ENCODE results near the gene NEK4.

DNA sequence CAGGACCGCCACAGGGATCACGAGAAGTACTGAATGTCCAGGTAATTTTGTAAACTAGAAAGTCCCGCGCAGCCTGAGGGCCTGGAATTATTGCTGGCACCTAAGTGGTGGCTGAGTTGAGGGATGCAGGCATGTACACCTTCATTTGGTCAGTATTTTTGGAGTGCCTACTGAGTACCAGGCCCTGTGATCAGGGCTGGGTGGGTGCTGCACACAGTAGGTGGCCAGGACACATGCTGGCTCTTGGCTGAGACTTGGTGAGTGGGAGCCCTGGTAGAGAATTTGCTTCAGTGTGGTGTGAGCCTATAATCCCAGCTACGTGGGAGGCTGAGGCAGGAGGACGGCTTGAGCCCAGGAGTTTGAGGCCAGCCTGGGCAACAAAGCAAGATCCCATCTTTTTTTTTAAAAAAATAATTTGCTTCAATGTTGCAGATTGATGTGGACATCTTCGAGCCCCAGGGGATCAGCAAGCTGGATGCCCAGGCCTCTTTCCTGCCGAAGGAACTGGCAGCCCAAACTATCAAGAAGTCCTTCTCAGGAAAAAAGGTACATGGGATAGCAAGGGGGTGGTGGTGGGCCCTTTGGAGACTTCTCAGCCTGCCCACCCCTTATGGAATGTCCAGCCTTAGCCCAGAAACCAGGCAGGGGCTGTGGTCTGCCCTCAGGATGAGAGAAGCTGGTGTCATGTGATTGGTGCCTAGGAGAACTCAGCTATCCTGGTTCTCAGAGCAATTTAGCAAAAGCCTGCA is 9.3 kb upstream of the NEK4 start:
- TF ChIP-seq EZH2phosphoT487 (IDR thresholded peaks at IDR 0.05; ENCODE audit: low read depth), result no peak
- TF ChIP-seq, protein P1, sequence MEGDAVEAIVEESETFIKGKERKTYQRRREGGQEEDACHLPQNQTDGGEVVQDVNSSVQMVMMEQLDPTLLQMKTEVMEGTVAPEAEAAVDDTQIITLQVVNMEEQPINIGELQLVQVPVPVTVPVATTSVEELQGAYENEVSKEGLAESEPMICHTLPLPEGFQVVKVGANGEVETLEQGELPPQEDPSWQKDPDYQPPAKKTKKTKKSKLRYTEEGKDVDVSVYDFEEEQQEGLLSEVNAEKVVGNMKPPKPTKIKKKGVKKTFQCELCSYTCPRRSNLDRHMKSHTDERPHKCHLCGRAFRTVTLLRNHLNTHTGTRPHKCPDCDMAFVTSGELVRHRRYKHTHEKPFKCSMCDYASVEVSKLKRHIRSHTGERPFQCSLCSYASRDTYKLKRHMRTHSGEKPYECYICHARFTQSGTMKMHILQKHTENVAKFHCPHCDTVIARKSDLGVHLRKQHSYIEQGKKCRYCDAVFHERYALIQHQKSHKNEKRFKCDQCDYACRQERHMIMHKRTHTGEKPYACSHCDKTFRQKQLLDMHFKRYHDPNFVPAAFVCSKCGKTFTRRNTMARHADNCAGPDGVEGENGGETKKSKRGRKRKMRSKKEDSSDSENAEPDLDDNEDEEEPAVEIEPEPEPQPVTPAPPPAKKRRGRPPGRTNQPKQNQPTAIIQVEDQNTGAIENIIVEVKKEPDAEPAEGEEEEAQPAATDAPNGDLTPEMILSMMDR (IDR thresholded peaks at IDR 0.05; ENCODE audit: low read depth, low read length), result no peak
